ENCODE measurements around the gene UBE2D4. TPM values are rescaled to one million over a fixed set of nuclear protein-coding genes. Genes with fewer than 3 reads are reported as not detected.
A peak's percentile ranks its signal among the peaks of the same experiment; 100 is the strongest.
"Not testable (repeated sequence)": the region's sequence is repeated elsewhere in the genome, so short reads cannot be mapped to it uniquely, and the experiment has no call there.

Gene UBE2D4
- total and polyA plus RNA-seq, 9 donors, result 14.6 to 19.9 (median 18.0) TPM

DNA sequence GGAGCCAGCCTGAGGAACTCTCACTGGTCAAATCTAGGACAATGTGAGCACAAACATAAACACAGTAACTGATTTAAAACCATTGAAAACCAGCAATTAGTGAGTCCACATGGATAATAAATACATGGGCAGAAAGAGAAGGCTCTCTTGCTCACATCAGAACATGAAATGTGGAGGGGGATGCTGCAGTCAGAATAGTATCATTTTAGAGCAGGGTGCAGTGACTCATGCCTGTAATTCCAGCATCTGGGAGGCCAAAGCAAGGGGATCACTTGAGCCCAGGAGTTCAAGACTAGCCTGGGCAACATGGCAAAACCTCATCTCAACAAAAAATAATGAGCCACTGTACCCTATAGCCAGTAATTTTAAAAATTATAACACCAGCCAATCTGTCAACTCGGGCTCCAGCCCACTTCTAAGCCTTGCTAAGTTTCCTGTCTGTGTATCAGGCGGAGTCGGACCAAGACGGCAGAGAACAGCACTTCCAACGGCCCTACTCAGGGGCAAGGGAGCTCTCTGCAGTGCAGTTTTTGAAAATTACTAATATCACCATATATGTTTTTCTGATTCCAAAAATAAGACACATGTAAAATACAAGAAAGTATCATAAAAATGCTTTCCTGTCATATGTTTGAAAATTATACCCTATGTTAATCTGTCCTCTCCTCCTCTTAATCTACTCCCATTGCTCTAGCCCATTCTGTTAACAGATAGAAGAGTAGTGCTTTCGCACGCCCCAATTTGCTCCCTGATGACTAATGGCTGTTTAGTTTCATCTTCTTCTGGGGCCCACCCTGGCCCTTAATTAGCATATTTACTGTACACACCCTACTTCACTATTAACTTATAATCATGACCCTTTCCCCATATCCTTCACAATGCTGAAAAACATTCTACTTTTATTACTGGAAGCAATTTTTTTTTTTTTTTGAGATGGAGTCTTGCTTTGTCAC is 37.0 kb upstream of the UBE2D4 start:
- Histone ChIP-seq H3K27me3 (ENCODE audit: control insufficient read depth, insufficient read depth, low read length) (no peaks in the 10 kb centered on the region), H3K4me1 (ENCODE audit: control insufficient read depth, insufficient read depth, low read length) (no peaks in the 10 kb centered on the region), H3K27ac (ENCODE audit: low read length) (no peak overlapping the region), H3K9me3 (replicated peaks; ENCODE audit: control insufficient read depth, low read depth, low read length) (no peaks in the 10 kb centered on the region), H3K4me3 (ENCODE audit: low read length) (no peak overlapping the region), H3K36me3 (ENCODE audit: control insufficient read depth, insufficient read depth, low read length) (peaks cover 13% of the 10 kb centered on the region)
- DNase-seq, result no peak
- 78% methylated on average over 4 of the region's 7 CpGs for WGBS (ENCODE audit: insufficient coverage)

GRCh38 chr7:43890468-43890867 is 35.8 kb upstream of the UBE2D4 start:
- 94% methylated on average over 2 of the region's 6 CpGs for WGBS (ENCODE audit: insufficient coverage)
- no peaks in the 10 kb centered on the region for H3K27me3 ChIP-seq (ENCODE audit: control insufficient read depth, insufficient read depth, low read length)
- H3K4me1 ChIP-seq (ENCODE audit: control insufficient read depth, insufficient read depth, low read length), result no peaks in the 10 kb centered on the region
- no peaks in the 10 kb centered on the region for H3K9me3 ChIP-seq (replicated peaks; ENCODE audit: control insufficient read depth, low read depth, low read length)
- H3K27ac ChIP-seq (ENCODE audit: low read length), result no peak overlapping the region
- H3K4me3 ChIP-seq (ENCODE audit: low read length), result no peak overlapping the region
- peaks cover 8% of the 10 kb centered on the region for H3K36me3 ChIP-seq (ENCODE audit: control insufficient read depth, insufficient read depth, low read length)
- DNase-seq, result no peak

DNA sequence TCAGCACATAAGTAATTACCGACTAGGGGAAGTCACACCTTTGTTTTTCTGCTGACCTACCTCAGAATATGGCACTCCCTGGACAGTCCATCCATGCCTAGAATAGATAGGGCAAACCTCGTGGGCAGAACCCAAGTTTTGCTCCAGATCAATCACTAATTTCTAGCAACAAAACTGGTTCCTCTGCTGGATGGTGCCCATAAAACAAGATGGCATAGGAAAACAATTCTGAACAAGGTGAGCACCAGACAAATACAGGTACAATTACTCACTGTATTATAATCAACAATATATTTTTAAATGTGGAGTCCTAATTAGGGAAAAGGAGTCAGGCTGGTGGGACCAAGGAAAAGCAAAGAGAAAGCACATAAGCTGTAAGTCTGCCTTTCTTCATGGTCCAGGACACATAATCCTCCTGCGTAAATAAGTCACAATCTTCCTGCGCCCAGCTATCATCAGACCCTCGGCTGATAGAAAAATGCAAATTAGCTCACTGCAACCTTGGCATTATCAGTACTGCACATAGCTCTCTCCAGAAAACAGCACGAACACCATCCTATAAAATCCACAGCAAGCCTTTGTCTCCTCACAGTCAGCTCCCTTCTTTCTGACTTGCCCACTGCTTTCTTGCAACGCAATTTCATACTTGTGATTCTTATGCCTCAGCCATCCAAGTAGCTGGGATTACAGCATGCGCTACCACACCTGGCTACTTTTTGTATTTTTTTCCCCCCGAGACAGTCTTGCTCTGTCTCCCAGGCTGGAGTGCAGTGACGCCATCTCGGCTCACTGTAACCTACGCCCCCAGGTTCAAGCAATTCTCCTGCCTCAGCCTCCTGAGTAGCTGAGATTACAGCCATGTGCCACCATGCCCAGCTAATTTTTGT is 34.9 kb upstream of the UBE2D4 start:
- no peaks in the 10 kb centered on the region for H3K9me3 ChIP-seq (replicated peaks; ENCODE audit: control insufficient read depth, low read depth, low read length)
- H3K4me3 ChIP-seq (ENCODE audit: low read length), result no peak overlapping the region
- H3K4me1 ChIP-seq (ENCODE audit: control insufficient read depth, insufficient read depth, low read length), result no peaks in the 10 kb centered on the region
- H3K27ac ChIP-seq (ENCODE audit: low read length), result no peak overlapping the region
- no peaks in the 10 kb centered on the region for H3K27me3 ChIP-seq (ENCODE audit: control insufficient read depth, insufficient read depth, low read length)
- peaks cover 2% of the 10 kb centered on the region for H3K36me3 ChIP-seq (ENCODE audit: control insufficient read depth, insufficient read depth, low read length)
- whole genome bisulfite sequencing (ENCODE audit: insufficient coverage), result 75% methylated on average over 8 of the region's 12 CpGs
- no peak for DNase-seq

GRCh38 chr7:43895847-43896415 is 30.3 kb upstream of the UBE2D4 start:
- no peak for DNase-seq
- WGBS (ENCODE audit: insufficient coverage), result 80% methylated on average over 1 of the region's 8 CpGs
- no peak overlapping the region for H3K27ac ChIP-seq (ENCODE audit: low read length)
- no peak overlapping the region for H3K4me3 ChIP-seq (ENCODE audit: low read length)
- no peaks in the 10 kb centered on the region for H3K9me3 ChIP-seq (replicated peaks; ENCODE audit: control insufficient read depth, low read depth, low read length)
- peaks cover 7% of the 10 kb centered on the region for H3K36me3 ChIP-seq (ENCODE audit: control insufficient read depth, insufficient read depth, low read length)
- H3K4me1 ChIP-seq (ENCODE audit: control insufficient read depth, insufficient read depth, low read length), result no peaks in the 10 kb centered on the region
- no peaks in the 10 kb centered on the region for H3K27me3 ChIP-seq (ENCODE audit: control insufficient read depth, insufficient read depth, low read length)

DNA sequence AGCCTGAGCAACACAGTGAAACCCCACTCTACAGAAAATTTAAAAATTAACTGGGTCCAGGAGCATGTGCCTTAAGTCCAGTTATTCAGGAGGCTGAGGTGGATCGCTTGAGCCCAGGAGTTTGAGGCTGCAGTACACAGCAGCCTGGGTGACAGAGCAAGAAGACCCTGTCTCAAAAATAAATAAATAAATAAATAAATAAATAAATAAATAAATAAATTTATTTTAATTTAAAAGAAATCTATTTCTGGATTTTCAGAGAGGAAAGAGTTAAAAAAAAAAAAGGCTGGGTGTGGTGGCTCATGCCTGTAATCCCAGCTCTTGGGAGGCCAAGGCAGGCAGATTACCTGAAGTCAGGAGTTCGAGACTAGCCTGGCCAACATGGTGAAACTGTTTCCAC is 27.7 kb upstream of the UBE2D4 start:
- 100% methylated on average over 1 of the region's 2 CpGs for WGBS (ENCODE audit: insufficient coverage)
- not testable (repeated sequence) for H3K27ac ChIP-seq (ENCODE audit: low read length); DNase-seq; H3K27me3 ChIP-seq (ENCODE audit: control insufficient read depth, insufficient read depth, low read length); H3K4me3 ChIP-seq (ENCODE audit: low read length); H3K36me3 ChIP-seq (ENCODE audit: control insufficient read depth, insufficient read depth, low read length); H3K9me3 ChIP-seq (replicated peaks; ENCODE audit: control insufficient read depth, low read depth, low read length); H3K4me1 ChIP-seq (ENCODE audit: control insufficient read depth, insufficient read depth, low read length)

DNA sequence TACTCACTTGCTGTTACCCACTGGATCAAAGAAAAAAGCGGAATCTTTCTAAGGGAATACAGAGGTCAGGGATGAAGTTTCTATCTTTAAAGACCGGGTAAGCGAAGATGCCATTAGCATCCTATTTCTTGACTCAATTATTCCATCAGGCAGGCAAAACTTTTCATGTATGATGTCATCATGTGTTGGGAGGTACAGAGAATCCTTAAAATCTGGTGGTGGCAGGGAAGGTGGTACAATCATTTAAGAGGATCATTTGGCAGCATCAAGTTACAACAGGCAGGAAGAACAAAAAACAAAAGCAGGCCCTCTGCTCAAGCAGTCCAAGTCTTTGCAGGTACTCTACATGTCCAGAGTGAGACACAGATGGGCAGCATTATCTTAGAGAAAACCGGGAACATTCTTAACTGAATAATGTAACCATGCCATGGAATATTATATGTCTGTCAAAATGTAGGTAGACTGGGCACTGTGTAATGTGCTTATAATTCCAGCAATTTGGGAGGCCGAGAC is 23.6 kb upstream of the UBE2D4 start:
- Histone ChIP-seq H3K36me3 (ENCODE audit: control insufficient read depth, insufficient read depth, low read length) (peaks cover 7% of the 10 kb centered on the region), H3K4me1 (ENCODE audit: control insufficient read depth, insufficient read depth, low read length) (peaks cover 11% of the 10 kb centered on the region), H3K27ac (ENCODE audit: low read length) (no peak overlapping the region), H3K4me3 (ENCODE audit: low read length) (no peak overlapping the region), H3K9me3 (replicated peaks; ENCODE audit: control insufficient read depth, low read depth, low read length) (no peaks in the 10 kb centered on the region), H3K27me3 (ENCODE audit: control insufficient read depth, insufficient read depth, low read length) (no peaks in the 10 kb centered on the region)
- WGBS (ENCODE audit: insufficient coverage), result no CpG with 5 or more reads among the region's 5 CpGs
- no peak for DNase-seq

- DNase-seq, result no peak
- Histone ChIP-seq H3K9me3 (replicated peaks; ENCODE audit: control insufficient read depth, low read depth, low read length) (no peaks in the 10 kb centered on the region), H3K4me3 (ENCODE audit: low read length) (no peak overlapping the region), H3K4me1 (ENCODE audit: control insufficient read depth, insufficient read depth, low read length) (peaks cover 11% of the 10 kb centered on the region), H3K27me3 (ENCODE audit: control insufficient read depth, insufficient read depth, low read length) (no peaks in the 10 kb centered on the region), H3K36me3 (ENCODE audit: control insufficient read depth, insufficient read depth, low read length) (peaks cover 4% of the 10 kb centered on the region), H3K27ac (ENCODE audit: low read length) (no peak overlapping the region)
- WGBS (ENCODE audit: insufficient coverage), result 88% methylated on average over 1 of the region's 5 CpGs
Observed at GRCh38 chr7:43904533-43905208, 21.6 kb upstream of the UBE2D4 start.

GRCh38 chr7:43905209-43905946 is 20.9 kb upstream of the UBE2D4 start:
- 60% methylated on average over 1 of the region's 8 CpGs for WGBS (ENCODE audit: insufficient coverage)
- peak; percentile 13 for DNase-seq
- Histone ChIP-seq H3K36me3 (ENCODE audit: control insufficient read depth, insufficient read depth, low read length) (peaks cover 4% of the 10 kb centered on the region), H3K27ac (ENCODE audit: low read length) (peak overlapping the region; percentile 91), H3K4me1 (ENCODE audit: control insufficient read depth, insufficient read depth, low read length) (peaks cover 11% of the 10 kb centered on the region), H3K4me3 (ENCODE audit: low read length) (peak overlapping the region; percentile 69), H3K9me3 (replicated peaks; ENCODE audit: control insufficient read depth, low read depth, low read length) (no peaks in the 10 kb centered on the region), H3K27me3 (ENCODE audit: control insufficient read depth, insufficient read depth, low read length) (no peaks in the 10 kb centered on the region)

DNA sequence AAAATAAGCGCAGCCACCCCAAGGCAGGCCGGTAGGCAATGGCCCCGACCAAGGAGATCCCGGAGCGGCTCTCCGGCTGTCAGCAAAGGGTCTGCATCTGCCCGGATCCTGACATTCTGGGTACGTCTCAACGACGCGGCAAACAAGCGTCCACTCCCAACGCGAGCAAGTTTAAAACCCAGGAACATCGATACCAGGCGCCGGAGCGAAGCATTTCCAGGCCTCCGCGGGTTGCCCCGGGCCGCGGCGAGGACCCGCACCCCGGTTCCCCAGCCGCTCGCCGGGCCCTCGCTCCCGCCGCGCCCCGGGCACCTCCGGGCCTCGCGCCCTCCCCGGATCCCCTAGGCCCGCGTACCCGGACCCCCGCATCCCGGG is 20.3 kb upstream of the UBE2D4 start:
- Histone ChIP-seq H3K27ac (ENCODE audit: low read length) (peak overlapping the region; percentile 91), H3K27me3 (ENCODE audit: control insufficient read depth, insufficient read depth, low read length) (no peaks in the 10 kb centered on the region), H3K36me3 (ENCODE audit: control insufficient read depth, insufficient read depth, low read length) (peaks cover 4% of the 10 kb centered on the region), H3K9me3 (replicated peaks; ENCODE audit: control insufficient read depth, low read depth, low read length) (no peaks in the 10 kb centered on the region), H3K4me3 (ENCODE audit: low read length) (peak overlapping the region; percentile 69), H3K4me1 (ENCODE audit: control insufficient read depth, insufficient read depth, low read length) (peaks cover 11% of the 10 kb centered on the region)
- WGBS (ENCODE audit: insufficient coverage), result under 1% methylated on average over 37 of the region's 43 CpGs
- peak; percentile 62 for DNase-seq
